HepG2 (cell line): ENCODE measurements around the gene NUDT8. TPM values are rescaled to one million over a fixed set of nuclear protein-coding genes. Genes with fewer than 3 reads are reported as not detected.
A peak's percentile ranks its signal among the peaks of the same experiment; 100 is the strongest.

ENCODE experiments used
- ATAC-seq: fragments of 200-7000 bp; cut with Tn5 transposase; 3 replicates; pipeline ENCODE4 v1.9.1; 2020; ENCODE audit warnings: mild to moderate bottlenecking, moderate library complexity
- BruUV-seq: library from RNA; stranded (reverse); fragments of 400-500 nt; replicated peaks from 2 replicates; lab custom pipeline; 2021; lab: Mats Ljungman, UMichigan
- CTCF ChIA-PET: fragments of 300-600 bp; formaldehyde crosslinking; extraction: SDS; loops from one replicate; lab custom pipeline; 2021; ENCODE audit warnings: low total read pairs, inconsistent platforms, low intra/inter-chr PET ratio; lab: Yijun Ruan, JAX
- POLR2A ChIA-PET: fragments of 350-600 bp; sonication (Branson Sonifier 250); formaldehyde crosslinking; loops from one replicate; lab custom pipeline; 2020; ENCODE audit warnings: antibody characterized with exemption, inconsistent platforms; lab: Yijun Ruan, JAX
- DNase-seq: peaks from one replicate; pipeline ENCODE4 v3.0.0-alpha.2; 2015; ENCODE audit warnings: low spot score
- FAIRE-seq: peaks from 3 replicates; lab custom pipeline; 2011; peaks lifted over from hg19 to GRCh38; lab: Jason Lieb, UNC
- H2AFZ ChIP-seq: one replicate; pipeline ENCODE4 v1.6.1; 2011; ENCODE audit warnings: low read length, inconsistent platforms
- H3K27ac ChIP-seq: fragments of 300-600 bp; 3 replicates; pipeline ENCODE4 v1.8.0; 2011; ENCODE audit warnings: mixed run types, mild to moderate bottlenecking, mixed read lengths, low read length, inconsistent platforms; ENCODE audit not compliant: insufficient read depth; ENCODE audit errors: extremely low read length
- H3K27me3 ChIP-seq, 2 experiments: fragments of 200-600 bp in 1 of 2; 2 replicates in 1 of 2; 3 replicates in 1 of 2; pipeline versions ENCODE4 v1.6.0 to v1.8.0; 2011; ENCODE audit warnings: low read length in 2 of 2, mild to moderate bottlenecking in 2 of 2, moderate library complexity in 2 of 2, inconsistent platforms in 1 of 2; ENCODE audit not compliant: insufficient read depth in 2 of 2, control insufficient read depth in 1 of 2
- H3K36me3 ChIP-seq, 2 experiments: fragments of 200-600 bp in 1 of 2; replicated peaks in 1 of 2; 2 replicates in 1 of 2; 3 replicates in 1 of 2; pipeline versions ENCODE4 v1.5.1 to v1.8.0; 2011; ENCODE audit warnings: low read length in 2 of 2, inconsistent platforms in 1 of 2; ENCODE audit not compliant: insufficient read depth in 2 of 2, control insufficient read depth in 1 of 2
- H3K4me1 ChIP-seq: 2 replicates; pipeline ENCODE4 v1.5.1; 2012; ENCODE audit warnings: low read length, inconsistent platforms; ENCODE audit not compliant: insufficient read depth
- H3K4me2 ChIP-seq: 2 replicates; pipeline ENCODE4 v1.6.0; 2011; ENCODE audit warnings: low read depth, low read length, inconsistent platforms
- H3K4me3 ChIP-seq, 3 experiments: fragments of 200-600 bp in 1 of 3; sonication (generic), shearing (Covaris generic) in 1 of 3; replicated peaks in 1 of 3; 2 replicates each; pipeline ENCODE4 v1.5.1; 2011 to 2016; ENCODE audit warnings: low read length in 3 of 3, inconsistent platforms in 2 of 3, low read depth in 2 of 3, mild to moderate bottlenecking in 2 of 3, control low read depth in 1 of 3, mixed read lengths in 1 of 3; ENCODE audit not compliant: insufficient read depth in 1 of 3
- H3K79me2 ChIP-seq: one replicate; pipeline ENCODE4 v1.6.1; 2011; ENCODE audit warnings: low read length, inconsistent platforms; ENCODE audit not compliant: insufficient read depth
- H3K9ac ChIP-seq: 2 replicates; pipeline ENCODE4 v1.6.0; 2011; ENCODE audit warnings: mild to moderate bottlenecking, low read depth, low read length, inconsistent platforms; ENCODE audit not compliant: insufficient read depth
- H3K9me3 ChIP-seq: 2 replicates; pipeline ENCODE4 v1.5.1; 2012; ENCODE audit warnings: mild to moderate bottlenecking, low read length
- H4K20me1 ChIP-seq: 2 replicates; pipeline ENCODE4 v1.6.0; 2011; ENCODE audit warnings: inconsistent platforms, mild to moderate bottlenecking, low read length, moderate library complexity; ENCODE audit not compliant: insufficient read depth
- DR1 ChIP-seq: sonication (generic); formaldehyde crosslinking; IDR thresholded peaks from 2 replicates; pipeline ENCODE4 v1.8.0; 2021; ENCODE audit warnings: mild to moderate bottlenecking, missing genetic modification reagents, inconsistent platforms
- GPN1 ChIP-seq: sonication (generic); formaldehyde crosslinking; IDR thresholded peaks from 2 replicates; pipeline ENCODE4 v1.5.1; 2020; ENCODE audit warnings: missing genetic modification reagents, borderline replicate concordance
- HES4 ChIP-seq: sonication (generic); formaldehyde crosslinking; IDR thresholded peaks from 2 replicates; pipeline ENCODE4 v1.9.0; 2021; ENCODE audit warnings: mild to moderate bottlenecking, missing genetic modification reagents, borderline replicate concordance
- KDM4B ChIP-seq: sonication (generic); formaldehyde crosslinking; IDR thresholded peaks from 2 replicates; pipeline ENCODE4 v1.4.0; 2020; ENCODE audit warnings: missing genetic modification reagents
- MAZ ChIP-seq, 2 experiments: sonication (generic) in 1 of 2; formaldehyde crosslinking in 1 of 2; IDR thresholded peaks; 2 replicates each; pipeline versions ENCODE4 v1.5.0 to v1.6.1; 2012 to 2020; ENCODE audit warnings: low read depth in 2 of 2, mild to moderate bottlenecking in 2 of 2, borderline replicate concordance in 1 of 2, improper control_type of control experiment in 1 of 2, low read length in 1 of 2, missing genetic modification reagents in 1 of 2, moderate library complexity in 1 of 2
- MEIS2 ChIP-seq: sonication (generic); formaldehyde crosslinking; IDR thresholded peaks from 2 replicates; pipeline ENCODE4 v1.9.0; 2021; ENCODE audit warnings: mild to moderate bottlenecking, missing genetic modification reagents
- PAX8 ChIP-seq: sonication (generic); formaldehyde crosslinking; IDR thresholded peaks from 2 replicates; pipeline ENCODE4 v1.8.0; 2022; ENCODE audit warnings: mild to moderate bottlenecking, missing genetic modification reagents, borderline replicate concordance
- PITX1 ChIP-seq: sonication (generic); formaldehyde crosslinking; IDR thresholded peaks from 2 replicates; pipeline ENCODE4 v1.5.1; 2020; ENCODE audit warnings: mild to moderate bottlenecking, missing genetic modification reagents
- RAD21 ChIP-seq: fragments of 450-650 bp; formaldehyde crosslinking; IDR thresholded peaks from 2 replicates; pipeline ENCODE4 v1.5.0; 2020; ENCODE audit warnings: mild to moderate bottlenecking
- SALL2 ChIP-seq: sonication (generic); formaldehyde crosslinking; IDR thresholded peaks from 2 replicates; pipeline ENCODE4 v1.8.1; 2023; ENCODE audit warnings: mild to moderate bottlenecking, missing genetic modification reagents, inconsistent platforms
- ZKSCAN8 ChIP-seq: IDR thresholded peaks from 2 replicates; pipeline ENCODE4 v1.6.1; 2016; ENCODE audit warnings: borderline replicate concordance, missing genetic modification reagents, missing compliant biosample characterization
- WGBS: methylation state at CpG from one replicate; pipeline ENCODE4 v1.1.6; 2017; ENCODE audit warnings: low lambda C conversion rate; 5-methylcytosine and 5-hydroxymethylcytosine counted together
- in situ Hi-C: cut with HindIII; loops from 2 replicates; pipeline ENCODE4 v1.10.0; 2017; ENCODE audit warnings: low pct_unique_long_range_greater_than_20kb; ENCODE audit not compliant: extremely low pct_ligation_motif_present
- intact Hi-C: fragments of 100-400 bp; cut with micrococcal nuclease; formaldehyde crosslinking; loops from one replicate; pipeline ENCODE4 v1.10.0; 2022; ENCODE audit not compliant: unreplicated experiment
- polyA plus RNA-seq, 8 experiments: library from polyadenylated mRNA; depleted of rRNA in 3 of 8; stranded (reverse) in 7 of 8; unstranded in 1 of 8; fragments of >200 nt; fragmentation: Illumina TruSeq in 4 of 8; extraction: Trizol in 4 of 8; gene quantifications; 2 replicates each; pipeline versions ENCODE4 v1.2.1 to v1.2.3, GENCODE V29; 2011 to 2016; ENCODE audit warnings: low read depth in 4 of 8, missing spikeins in 1 of 8, mixed read lengths in 1 of 8; ENCODE audit not compliant: insufficient read depth in 1 of 8
- total RNA-seq, 5 experiments: library from RNA; depleted of rRNA; stranded (reverse); fragments of >200 nt; fragmentation: Illumina TruSeq; extraction: Trizol; gene quantifications; 2 replicates each; pipeline ENCODE4 v1.2.3, GENCODE V29; 2016; ENCODE audit warnings: low read depth in 1 of 5
- TF ChIP-seq, protein P1 (sequence below): sonication (generic); formaldehyde crosslinking; IDR thresholded peaks from 2 replicates; pipeline ENCODE4 v1.5.0; 2020; ENCODE audit warnings: mild to moderate bottlenecking, missing genetic modification reagents, borderline replicate concordance
- TF ChIP-seq, protein P2 (sequence below): sonication (generic); formaldehyde crosslinking; IDR thresholded peaks from 2 replicates; pipeline ENCODE4 v1.5.0; 2020; ENCODE audit warnings: mild to moderate bottlenecking, missing genetic modification reagents, moderate library complexity

NUDT8 gene
- total and polyA plus RNA-seq, 2 of the 13 experiments (the other 11 are each of a cell fraction or from before 2014, with no cell fraction given): 6.7 to 25.8 TPM

- WGBS: 98% methylated on average over 8 of the region's 18 CpGs
- Histone ChIP-seq H3K4me2 (no peak overlapping the region), H3K27me3 (no peaks in the 10 kb centered on the region), H3K9ac (0 out of 2 replicates have a peak overlapping the region, but pooled peaks have one; percentile 3), H4K20me1 (no peaks in the 10 kb centered on the region), H3K9me3 (no peaks in the 10 kb centered on the region), H3K4me3 (no peak overlapping the region), H2AFZ (no peak overlapping the region), H3K36me3 (peaks cover 13 to 19% of the 10 kb centered on the region in 2 experiments; a peak in 3 of 5 replicates), H3K79me2 (no peaks in the 10 kb centered on the region), H3K27ac (peak overlapping the region; percentile 28), H3K4me1 (peaks cover 45% of the 10 kb centered on the region)
- DNase-seq (peak; percentile 35), FAIRE-seq (no peak), ATAC-seq (peak; percentile 61)
- ChIA-PET POLR2A (interaction anchor here (0.6 to 3.1 kb wide), 7 partner anchors 13 to 43 kb away, joined by 3 to 52 read pairs (median 7); partner anchors contain the start of genes ACY3 and NUDT8), CTCF (interaction anchor here (0.6 to 2.9 kb wide), 5 partner anchors 14 to 44 kb away, joined by 3 to 20 read pairs (median 7); partner anchors contain the start of gene NUDT8)
- BruUV-seq: no TSS peak
- in situ Hi-C loops (no loop called here), intact Hi-C loops (no loop called here)
- TF ChIP-seq RAD21 (peak; percentile 58; the same call in 1 of the 2 replicates), PAX8 (no peak), HES4 (CRISPR knock-in tag) (0 out of 2 replicates have a peak, but pooled peaks have one; percentile 27), KDM4B (CRISPR knock-in tag) (no peak), ZKSCAN8 (CRISPR knock-in tag) (no peak), MEIS2 (CRISPR knock-in tag) (0 out of 2 replicates have a peak, but pooled peaks have one; percentile 37), DR1 (0 out of 2 replicates have a peak, but pooled peaks have one; percentile 9), PITX1 (0 out of 2 replicates have a peak, but pooled peaks have one; percentile 17), GPN1 (CRISPR knock-in tag) (no peak), MAZ (IDR thresholded peaks at IDR 0.05; ENCODE audit: borderline replicate concordance, low read depth, low read length) (no peak), MAZ (CRISPR knock-in tag; IDR thresholded peaks at IDR 0.05; ENCODE audit: low read depth) (0 out of 2 replicates have a peak, but pooled peaks have one; percentile 8), SALL2 (CRISPR knock-in tag) (0 out of 2 replicates have a peak, but pooled peaks have one; percentile 31)
- TF ChIP-seq, protein P1, sequence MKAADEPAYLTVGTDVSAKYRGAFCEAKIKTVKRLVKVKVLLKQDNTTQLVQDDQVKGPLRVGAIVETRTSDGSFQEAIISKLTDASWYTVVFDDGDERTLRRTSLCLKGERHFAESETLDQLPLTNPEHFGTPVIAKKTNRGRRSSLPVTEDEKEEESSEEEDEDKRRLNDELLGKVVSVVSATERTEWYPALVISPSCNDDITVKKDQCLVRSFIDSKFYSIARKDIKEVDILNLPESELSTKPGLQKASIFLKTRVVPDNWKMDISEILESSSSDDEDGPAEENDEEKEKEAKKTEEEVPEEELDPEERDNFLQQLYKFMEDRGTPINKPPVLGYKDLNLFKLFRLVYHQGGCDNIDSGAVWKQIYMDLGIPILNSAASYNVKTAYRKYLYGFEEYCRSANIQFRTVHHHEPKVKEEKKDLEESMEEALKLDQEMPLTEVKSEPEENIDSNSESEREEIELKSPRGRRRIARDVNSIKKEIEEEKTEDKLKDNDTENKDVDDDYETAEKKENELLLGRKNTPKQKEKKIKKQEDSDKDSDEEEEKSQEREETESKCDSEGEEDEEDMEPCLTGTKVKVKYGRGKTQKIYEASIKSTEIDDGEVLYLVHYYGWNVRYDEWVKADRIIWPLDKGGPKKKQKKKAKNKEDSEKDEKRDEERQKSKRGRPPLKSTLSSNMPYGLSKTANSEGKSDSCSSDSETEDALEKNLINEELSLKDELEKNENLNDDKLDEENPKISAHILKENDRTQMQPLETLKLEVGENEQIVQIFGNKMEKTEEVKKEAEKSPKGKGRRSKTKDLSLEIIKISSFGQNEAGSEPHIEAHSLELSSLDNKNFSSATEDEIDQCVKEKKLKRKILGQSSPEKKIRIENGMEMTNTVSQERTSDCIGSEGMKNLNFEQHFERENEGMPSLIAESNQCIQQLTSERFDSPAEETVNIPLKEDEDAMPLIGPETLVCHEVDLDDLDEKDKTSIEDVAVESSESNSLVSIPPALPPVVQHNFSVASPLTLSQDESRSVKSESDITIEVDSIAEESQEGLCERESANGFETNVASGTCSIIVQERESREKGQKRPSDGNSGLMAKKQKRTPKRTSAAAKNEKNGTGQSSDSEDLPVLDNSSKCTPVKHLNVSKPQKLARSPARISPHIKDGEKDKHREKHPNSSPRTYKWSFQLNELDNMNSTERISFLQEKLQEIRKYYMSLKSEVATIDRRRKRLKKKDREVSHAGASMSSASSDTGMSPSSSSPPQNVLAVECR: 0 out of 2 replicates have a peak, but pooled peaks have one; percentile 20
- TF ChIP-seq, protein P2, sequence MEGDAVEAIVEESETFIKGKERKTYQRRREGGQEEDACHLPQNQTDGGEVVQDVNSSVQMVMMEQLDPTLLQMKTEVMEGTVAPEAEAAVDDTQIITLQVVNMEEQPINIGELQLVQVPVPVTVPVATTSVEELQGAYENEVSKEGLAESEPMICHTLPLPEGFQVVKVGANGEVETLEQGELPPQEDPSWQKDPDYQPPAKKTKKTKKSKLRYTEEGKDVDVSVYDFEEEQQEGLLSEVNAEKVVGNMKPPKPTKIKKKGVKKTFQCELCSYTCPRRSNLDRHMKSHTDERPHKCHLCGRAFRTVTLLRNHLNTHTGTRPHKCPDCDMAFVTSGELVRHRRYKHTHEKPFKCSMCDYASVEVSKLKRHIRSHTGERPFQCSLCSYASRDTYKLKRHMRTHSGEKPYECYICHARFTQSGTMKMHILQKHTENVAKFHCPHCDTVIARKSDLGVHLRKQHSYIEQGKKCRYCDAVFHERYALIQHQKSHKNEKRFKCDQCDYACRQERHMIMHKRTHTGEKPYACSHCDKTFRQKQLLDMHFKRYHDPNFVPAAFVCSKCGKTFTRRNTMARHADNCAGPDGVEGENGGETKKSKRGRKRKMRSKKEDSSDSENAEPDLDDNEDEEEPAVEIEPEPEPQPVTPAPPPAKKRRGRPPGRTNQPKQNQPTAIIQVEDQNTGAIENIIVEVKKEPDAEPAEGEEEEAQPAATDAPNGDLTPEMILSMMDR (CRISPR knock-in tag): peak; percentile 72
Observed at GRCh38 chr11:67614730-67615714, 14.7 kb downstream of the NUDT8 start.
